Stimulated activated naive CD4-positive, alpha-beta T cell (primary cell): ENCODE data around the gene TRIP12.
"Not testable (repeated sequence)": the region's sequence is repeated elsewhere in the genome, so short reads cannot be mapped to it uniquely, and the experiment has no call there.

ENCODE experiments used
- DNase-seq, 6 experiments: peaks; one replicate each; lab custom pipeline; 2025; lab: John Stamatoyannopoulos, UW

The TRIP12 gene

DNA sequence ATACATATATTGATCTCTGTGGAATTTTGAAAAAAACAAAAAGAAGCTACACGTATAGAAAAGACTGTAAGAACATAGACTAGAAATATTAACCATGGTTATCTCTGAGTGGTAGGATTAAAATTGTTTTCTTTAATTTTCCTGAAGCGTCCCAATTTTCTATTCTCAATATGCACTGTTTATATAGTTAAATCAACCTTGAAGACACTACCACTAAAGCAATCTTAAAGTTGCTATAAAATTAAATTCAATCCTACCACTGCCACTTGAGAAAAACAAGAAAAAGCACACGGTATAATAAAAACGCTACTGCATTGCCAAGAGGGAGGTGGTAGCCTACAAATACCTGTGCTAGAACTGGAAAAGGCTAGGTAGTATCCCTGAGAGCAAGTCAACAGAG is 47.2 kb downstream of the TRIP12 start:
- DNase-seq = no peak

DNA sequence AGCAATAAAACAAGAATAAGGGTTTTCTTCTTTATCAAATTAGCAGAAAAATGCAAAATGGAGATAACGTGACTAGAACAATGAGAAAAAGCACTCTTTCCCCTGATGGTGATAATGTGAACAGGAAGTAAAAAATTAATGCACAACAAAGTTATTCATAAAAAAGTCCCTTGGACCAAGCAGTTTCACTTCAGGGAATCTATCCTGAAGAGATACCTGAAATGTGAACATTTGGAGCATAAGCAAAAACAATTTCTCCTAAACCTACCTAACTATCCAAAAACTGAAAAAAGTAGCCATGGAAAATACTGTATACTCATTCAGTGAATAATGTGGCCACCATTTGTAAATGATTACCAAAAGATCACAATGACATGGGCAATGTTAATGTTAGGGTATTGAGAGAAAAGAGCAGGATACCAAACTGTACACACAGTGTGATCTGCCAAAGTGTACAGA is 48.7 kb downstream of the TRIP12 start:
- no peak for DNase-seq

DNA sequence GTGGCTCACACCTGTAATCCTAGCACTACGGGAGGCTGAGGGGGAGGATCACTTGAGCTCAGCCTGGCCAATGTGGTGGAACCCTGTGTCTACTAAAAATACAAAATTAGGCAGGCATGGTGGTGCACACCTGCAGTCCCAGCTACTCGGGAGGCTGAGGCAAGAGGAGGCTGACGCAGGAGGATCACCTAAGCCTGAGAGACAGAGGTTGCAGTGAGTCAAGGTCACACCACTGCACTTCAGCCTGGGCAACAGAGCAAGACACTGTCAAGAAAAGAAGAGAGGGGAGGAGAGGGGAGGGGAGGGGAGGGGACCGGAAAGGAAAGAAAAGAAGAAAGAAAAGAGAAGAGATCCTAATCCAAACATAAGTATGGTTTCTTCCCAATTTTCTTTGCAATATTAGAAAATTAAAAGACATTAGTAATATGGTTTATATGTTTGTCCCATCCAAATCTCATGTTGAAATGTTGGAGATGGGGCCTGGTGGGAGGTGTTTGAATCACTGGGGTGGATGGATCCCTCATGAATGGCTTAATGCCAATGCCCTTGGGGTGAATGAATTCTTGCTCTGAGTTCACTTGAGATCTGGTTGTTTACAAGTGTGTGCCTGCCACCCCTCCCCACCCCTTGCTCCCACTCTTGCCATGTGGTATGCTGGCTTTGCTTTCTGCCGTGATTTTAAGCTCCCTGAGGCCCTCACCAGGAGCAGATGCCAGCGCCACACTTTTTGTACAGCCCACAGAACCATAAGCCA is 50.7 kb downstream of the TRIP12 start:
- DNase-seq = no peak

DNA sequence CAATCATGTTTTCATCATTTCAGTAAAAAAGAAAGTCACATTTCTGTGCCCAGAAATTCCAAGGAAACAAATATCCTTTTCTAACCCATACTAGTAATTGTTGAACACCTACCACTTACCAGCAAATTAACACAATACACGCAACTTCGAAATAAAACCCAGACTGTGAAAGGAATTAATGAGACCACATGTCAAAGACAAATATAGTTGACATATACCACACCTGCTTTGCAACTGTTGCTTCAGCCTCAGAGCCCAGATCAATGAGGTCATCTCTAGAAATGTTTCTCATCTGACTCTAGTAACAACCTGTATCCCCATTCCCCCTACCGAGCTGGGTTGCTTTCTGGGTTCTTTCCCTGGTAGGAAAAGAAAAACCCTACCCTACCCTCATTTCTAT is 52.6 kb downstream of the TRIP12 start:
- no peak for DNase-seq

DNA sequence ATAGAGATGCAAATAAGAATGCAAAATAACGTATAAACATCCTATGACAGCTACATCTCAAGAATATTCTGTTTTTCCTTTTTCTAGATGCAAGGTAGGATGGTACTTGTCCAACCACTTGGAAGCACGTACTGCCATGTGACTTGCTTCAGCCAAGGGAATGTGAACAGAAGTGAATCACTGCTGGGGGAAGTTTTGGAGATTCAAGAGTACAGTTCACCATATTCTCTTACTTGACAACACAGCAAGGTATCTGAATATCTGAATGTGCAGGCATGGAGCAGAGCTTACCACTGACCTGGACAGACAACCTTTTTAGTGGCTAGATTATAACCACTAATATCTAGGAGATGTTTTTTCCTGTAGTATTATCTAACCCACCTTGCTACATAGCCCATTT is 53.0 kb downstream of the TRIP12 start:
- DNase-seq = no peak

DNA sequence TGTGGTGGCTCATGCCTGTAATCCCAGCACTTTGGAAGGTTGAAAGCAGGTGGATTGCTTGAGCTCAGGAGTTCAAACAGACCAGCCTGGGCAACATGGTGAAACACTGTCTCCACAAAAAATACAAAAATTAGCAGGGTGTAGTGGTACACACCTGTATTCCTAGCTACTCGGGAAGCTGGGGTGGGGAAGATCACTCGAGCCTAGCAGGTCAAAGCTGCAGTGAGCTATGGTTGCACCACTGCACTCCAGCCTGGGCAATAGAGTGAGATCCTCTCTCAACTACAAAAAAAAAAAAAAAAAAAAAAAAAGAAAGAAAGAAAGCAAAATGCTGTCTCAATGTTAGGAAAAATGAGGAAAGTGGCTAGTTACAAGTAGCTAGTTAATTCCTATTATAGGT is 56.8 kb downstream of the TRIP12 start:
- DNase-seq = no peak

DNA sequence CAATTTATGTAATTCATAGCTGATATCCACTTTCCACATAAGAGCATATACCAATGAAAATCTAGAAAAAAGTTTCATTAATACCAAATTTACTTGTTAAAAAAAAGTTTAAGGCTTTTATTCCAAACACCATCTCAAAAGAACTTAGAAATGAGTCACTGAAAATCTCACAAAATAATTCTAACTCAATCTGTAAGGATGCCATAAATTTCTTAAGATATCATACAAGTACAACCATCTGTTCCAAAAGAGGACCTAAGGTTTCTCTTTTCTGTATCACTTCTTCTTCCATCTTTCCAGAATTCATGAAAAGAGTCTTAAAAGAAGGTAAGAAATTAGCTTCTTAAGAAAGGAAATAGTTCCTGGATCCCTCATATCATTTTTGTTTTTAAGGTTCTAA is 60.4 kb downstream of the TRIP12 start:
- no peak for DNase-seq

DNA sequence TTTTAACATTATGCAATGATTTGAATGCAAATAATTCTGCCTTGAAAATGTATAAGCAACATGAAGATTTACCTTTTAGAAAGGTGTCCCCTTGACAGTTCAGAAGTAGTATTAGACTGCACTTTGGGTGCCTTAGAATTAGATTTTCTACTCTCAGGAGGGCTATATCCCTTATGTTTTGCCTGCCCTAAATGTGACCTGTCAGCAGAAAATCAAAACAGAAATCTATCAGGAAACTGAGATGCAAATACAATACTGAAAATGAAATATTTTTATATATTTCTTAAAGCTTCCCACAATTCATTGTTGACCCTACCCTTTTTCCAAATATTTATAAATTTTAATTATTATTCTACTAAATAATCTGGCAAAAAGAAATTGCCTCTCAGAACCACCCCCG is 61.5 kb downstream of the TRIP12 start:
- no peak for DNase-seq

DNA sequence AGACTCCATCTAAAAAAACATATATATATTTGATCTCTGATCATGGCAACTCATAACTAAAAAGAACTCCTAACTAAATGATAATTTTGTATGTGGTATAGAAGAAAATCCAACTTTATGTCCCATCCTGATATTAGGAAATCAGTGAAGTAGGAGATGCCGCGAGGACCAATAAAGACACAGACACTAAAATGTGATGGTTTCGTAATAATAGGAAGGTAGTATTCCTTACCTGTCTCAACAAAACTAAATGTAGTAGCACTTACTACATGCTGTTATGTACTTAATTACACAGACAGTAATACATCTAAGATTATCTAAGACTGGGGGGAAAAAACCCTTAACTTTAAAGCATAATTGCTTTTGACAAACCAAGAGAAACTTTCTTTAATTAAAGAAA is 63.5 kb downstream of the TRIP12 start:
- DNase-seq = no peak

DNA sequence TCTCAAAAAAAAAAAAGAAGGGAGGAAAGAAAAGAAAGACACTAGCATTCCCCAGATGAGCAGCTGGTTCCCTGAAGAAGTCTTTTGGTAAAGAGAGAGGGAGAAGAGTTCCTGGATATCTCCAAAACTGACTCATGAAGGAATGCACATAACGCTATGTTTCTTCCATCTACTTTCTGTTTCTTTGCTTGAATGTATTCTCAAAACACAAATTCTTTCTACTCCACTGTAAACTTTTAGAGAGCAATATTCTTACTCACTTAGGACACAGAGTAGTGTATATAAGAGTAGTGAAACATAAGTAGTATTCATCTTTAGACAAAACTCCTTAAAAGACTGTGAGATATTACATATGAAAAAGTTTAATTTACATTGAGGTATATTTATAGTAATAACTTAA is 64.2 kb downstream of the TRIP12 start:
- DNase-seq = no peak

DNA sequence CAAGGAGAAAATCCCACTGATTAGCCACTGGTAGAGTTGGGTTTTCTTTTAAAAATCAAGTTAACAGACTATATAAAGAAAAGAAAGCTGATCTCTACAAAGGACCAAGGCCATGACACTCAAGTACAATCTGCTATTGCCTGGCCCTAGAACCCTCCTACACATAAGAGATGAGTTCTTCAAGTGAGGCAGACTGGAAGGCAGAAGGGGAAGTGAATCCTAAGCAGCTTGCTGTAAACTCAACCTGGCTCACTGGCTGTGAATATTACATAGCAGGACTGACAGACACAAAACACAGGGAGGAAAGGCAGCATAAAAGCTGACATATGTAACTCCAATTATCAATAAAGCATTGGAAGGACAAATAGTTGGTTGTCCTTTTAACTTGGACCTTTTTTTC is 65.4 kb downstream of the TRIP12 start:
- no peak for DNase-seq

DNA sequence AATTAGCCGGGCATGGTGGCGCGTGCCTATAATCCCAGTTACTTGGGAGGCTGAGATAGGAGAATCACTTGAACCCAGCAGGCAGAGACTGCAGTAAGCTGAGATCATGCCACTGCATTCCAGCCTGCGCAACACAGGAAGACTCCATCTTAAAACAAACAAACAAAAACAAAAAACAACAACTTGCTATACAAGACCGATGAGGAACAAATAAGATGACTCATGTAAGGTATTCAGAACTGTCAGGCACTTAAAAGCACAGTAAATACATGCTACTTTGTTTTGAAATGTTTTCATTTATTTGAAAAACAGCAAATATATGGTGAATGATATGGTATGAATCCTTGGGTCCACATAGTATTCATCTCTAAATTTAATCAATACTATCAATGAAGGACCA is 66.7 kb downstream of the TRIP12 start:
- DNase-seq = no peak

DNA sequence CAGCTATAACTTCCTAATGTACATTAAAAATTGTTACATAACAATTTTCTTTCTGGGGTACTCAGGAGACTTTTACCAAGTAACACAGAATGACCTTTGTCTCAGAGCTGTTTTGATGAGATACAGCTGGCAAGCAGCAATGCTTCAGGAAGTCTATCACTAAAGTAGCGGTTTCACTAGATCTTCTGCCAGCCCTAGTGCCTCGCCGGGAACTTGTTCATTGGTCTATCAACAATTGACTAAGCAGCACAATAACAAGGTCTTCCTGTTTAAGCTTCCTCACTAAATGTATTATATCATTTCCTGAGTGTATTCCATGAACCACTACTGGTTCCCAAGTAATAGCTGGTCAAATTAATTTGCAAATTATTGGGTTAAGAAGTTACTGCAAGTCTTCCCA is 69.2 kb downstream of the TRIP12 start:
- peak in 5 of 6 experiments; percentile 21 to 57 (median 55) for DNase-seq

DNA sequence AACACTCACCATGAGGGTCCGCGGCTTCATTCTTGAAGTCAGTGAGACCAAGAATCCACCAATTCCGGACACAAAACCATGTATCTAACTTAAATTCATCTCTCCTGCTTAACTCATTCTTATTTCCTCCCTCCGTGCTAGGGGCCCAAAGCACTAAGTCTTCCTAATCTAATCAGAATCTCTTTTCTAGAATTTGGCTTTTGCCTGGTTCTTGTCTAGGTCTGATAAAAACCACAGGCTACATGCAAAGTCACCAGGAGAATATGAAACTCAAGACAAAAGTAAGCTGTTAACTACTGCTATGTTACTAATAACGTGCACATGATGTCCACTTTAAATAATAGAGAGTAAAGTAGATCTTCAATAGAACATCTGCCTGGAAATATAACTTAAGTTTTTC is 69.9 kb downstream of the TRIP12 start:
- no peak for DNase-seq

DNA sequence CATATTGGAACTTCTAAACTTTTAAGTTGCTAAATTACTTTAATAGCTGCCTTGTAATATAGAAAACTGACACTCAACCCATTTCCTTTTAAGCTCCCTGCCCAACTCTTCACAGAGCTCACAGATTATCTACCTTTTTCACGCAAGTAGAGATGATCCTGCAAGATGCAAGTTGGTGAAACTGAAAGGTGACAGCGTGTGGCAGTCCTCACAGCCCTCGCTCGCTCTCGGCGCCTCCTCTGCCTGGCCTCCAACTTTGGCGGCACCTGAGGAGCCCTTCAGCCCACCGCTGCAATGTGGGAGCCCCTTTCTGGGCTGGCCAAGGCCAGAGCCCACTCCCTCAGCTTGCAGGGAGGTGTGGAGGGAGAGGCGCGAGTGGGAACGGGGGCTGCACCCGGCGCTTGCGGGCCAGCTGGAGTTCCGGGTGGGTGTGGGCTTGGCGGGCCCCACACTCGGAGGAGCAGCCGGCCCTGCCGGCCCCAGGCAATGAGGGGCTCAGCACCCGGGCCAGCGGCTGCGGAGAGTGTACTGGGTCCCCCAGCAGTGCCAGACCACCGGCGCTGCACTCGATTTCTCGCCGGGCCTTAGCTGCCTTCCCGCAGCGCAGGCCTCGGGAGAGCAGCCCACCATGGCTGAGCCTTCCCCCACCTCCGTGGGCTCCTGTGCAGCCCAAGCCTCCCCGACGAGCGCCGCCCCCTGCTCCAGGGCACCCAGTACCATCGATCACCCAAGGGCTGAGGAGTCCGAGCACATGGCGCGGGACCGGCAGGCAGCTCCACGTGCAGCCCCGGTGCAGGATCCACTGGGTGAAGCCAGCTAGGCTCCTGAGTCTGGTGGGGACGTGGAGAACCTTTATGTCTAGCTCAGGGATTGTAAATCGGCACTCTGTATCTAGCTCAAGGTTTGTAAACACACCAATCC is 71.2 kb downstream of the TRIP12 start:
- peak in 1 of 6 experiments; percentile 11 for DNase-seq

DNA sequence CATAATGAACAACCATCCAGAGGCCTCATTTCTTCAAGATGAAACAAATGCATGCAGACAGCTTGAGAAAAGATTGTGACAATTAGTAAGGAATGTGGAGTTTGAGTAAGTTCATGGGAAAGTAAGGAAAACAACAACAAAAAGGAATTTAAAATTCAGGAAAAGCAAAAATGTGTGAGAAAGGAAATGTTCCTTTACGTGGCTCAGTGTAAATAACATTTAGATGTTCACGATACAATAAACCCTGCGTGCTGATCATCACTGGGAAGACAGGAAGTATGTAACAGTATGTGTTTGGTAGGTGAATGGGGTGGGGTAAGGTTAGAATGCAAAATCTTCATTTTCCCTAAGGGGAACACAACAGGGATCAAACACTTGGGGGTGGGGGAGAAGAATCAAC is 72.7 kb downstream of the TRIP12 start:
- peak in 2 of 6 experiments; percentile 8 to 45 for DNase-seq

DNA sequence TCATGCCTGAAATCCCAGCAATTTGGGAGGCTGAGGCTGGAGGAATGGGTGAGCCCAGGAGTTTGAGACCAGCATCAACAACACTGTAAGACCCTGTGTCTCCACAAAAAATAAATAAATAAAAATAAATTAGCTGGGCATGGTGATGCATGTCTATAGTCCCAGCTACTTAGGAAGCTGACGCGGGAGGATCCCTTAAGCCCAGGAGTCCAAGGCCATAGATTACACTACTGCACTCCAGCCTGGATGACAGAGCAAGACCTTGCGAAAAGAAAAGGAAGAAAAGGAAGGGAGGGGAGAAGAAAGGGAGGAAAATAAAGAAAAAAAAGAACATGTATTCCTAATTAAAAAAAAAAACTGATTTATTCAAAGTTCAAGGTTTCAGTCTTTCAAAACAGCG is 78.2 kb downstream of the TRIP12 start:
- no peak for DNase-seq

DNA sequence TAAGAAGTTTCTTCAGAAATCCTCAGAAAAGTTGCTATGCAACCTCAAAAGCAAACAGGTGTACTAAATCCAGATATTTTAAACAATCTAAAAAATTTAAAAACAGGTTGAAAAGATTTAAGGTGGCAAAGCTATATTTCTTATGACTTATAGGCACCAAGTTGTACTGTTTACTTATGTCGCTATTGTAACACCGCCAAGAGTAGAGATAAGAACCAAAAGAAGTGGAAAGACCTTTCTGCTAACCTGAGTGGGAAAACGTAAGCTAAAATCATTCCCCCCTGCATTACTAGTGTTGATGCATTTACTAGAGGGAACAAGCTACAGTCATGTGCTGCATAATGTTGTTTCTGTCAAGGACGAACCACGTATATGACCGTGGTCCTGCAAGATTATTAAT is 83.1 kb downstream of the TRIP12 start:
- no peak for DNase-seq

DNA sequence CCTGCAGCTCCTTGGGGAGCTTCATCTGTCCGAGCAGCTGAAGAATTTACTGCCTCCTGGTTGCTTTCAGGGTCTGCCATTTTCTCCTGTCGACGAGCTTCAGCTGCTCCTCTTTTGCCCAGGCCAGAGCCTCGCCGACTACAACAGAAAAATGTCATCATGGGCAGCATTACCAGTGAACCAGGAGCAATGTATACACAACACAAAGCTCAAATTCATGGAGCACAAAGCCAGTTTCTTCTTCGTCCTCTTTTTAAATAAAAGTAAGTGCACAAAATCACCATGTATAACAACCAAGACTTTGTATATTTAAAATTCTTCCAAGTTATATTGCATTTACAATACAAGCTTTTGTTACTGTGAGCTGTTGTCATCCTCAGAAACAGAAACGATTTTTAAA is 85.0 kb downstream of the TRIP12 start:
- no peak for DNase-seq

DNA sequence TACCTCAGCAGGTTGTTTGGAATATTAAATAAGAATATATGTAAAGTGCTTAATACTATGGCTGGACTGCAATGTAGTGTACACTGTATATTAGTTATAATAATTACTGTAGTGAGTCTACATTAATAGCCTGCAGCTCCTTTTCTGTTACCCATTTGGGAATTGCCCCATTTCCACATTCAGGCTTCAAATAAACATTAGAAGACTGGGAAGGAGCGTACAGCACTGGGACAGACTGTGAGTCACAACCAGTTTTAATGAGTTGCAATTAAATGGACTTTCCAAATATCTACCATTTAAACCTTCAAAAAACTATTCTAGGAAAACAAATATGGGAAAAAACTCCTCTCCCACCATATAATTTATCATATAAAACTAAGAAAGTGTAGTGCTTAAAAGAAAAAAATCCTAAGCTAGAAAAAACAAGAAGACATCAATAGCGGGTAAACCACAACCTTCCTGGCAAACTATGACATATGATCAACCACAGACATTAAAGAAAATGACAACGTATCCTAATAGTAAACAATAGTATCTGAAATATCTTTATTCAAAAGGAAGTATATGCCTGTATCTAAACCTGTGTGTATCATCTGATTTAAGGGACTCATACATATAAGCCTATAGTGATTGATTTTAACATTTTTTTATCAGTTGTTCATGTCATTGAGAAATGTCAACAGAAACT is 86.1 kb downstream of the TRIP12 start:
- peak in 3 of 6 experiments; percentile 69 to 76 (median 75) for DNase-seq

DNA sequence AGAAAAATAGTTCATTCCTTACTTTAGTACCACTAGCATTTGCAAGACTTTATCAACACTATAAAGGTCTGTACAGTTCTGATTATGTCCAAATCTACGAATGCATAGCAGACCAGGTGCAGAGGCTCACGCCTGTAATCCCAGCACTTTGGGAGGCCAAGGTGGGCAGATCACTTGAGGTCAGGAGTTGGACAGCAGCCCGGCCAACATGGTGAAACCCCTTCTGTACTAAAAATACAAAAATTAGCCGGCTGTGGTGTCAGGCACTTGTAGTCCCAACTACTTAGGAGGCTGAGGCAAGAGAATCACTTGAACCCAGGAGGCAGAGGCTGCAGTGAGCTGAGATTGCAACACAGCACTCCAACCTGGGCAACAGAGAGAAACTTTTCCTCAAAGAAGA is 87.4 kb downstream of the TRIP12 start:
- DNase-seq = not testable (repeated sequence)

DNA sequence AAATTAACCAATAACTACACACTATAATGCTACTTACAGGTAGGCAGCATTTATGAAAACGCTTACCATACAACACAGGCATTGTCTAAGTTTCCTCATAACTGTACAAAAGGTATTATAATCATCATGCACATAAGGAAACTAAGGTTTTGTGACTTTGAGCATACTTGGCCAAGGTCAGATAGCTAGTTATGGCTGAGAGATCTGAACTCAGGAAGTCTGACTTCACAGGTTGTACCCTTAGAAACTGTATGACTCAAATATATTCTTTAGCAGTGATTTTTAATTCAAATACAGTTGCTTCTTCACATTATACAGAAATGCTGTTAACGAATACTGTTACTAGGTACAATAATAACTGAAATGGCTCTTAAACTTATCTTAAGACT is 89.3 kb downstream of the TRIP12 start:
- peak in 1 of 6 experiments; percentile 5 for DNase-seq
